GM19452 (cell line): Measurements from ENCODE around the gene DMPK.

ENCODE experiments used
- ATAC-seq: cut with Tn5 transposase; IDR thresholded peaks from one replicate; pipeline ENCODE4 v1.9.1; 2021; ENCODE audit not compliant: unreplicated experiment

Gene DMPK

DNA sequence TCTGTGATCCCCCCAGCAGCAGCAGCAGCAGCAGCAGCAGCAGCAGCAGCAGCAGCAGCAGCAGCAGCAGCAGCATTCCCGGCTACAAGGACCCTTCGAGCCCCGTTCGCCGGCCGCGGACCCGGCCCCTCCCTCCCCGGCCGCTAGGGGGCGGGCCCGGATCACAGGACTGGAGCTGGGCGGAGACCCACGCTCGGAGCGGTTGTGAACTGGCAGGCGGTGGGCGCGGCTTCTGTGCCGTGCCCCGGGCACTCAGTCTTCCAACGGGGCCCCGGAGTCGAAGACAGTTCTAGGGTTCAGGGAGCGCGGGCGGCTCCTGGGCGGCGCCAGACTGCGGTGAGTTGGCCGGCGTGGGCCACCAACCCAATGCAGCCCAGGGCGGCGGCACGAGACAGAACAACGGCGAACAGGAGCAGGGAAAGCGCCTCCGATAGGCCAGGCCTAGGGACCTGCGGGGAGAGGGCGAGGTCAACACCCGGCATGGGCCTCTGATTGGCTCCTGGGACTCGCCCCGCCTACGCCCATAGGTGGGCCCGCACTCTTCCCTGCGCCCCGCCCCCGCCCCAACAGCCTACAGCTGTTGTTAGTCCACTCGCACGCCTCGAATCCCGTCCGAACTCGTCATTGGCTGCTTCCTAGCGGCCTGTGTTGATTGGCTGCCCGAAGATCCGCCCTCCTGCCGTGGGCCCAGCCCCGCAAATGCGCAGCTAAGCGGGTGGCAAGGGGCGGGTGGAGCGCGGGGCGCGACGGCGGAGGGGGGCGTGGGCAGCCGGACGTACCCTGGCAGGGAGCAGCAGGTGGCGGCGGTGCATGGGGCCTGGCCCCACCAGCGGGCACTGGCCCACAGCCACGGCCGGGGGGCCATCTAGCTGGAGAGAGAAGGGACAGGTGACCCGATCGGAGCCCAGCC is 11.8 kb downstream of the DMPK start:
- ATAC-seq: peak; percentile 50

DNA sequence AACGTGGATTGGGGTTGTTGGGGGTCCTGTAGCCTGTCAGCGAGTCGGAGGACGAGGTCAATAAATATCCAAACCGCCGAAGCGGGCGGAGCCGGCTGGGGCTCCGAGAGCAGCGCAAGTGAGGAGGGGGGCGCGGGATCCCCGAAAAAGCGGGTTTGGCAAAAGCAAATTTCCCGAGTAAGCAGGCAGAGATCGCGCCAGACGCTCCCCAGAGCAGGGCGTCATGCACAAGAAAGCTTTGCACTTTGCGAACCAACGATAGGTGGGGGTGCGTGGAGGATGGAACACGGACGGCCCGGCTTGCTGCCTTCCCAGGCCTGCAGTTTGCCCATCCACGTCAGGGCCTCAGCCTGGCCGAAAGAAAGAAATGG is 12.5 kb downstream of the DMPK start:
- ATAC-seq: no peak

DNA sequence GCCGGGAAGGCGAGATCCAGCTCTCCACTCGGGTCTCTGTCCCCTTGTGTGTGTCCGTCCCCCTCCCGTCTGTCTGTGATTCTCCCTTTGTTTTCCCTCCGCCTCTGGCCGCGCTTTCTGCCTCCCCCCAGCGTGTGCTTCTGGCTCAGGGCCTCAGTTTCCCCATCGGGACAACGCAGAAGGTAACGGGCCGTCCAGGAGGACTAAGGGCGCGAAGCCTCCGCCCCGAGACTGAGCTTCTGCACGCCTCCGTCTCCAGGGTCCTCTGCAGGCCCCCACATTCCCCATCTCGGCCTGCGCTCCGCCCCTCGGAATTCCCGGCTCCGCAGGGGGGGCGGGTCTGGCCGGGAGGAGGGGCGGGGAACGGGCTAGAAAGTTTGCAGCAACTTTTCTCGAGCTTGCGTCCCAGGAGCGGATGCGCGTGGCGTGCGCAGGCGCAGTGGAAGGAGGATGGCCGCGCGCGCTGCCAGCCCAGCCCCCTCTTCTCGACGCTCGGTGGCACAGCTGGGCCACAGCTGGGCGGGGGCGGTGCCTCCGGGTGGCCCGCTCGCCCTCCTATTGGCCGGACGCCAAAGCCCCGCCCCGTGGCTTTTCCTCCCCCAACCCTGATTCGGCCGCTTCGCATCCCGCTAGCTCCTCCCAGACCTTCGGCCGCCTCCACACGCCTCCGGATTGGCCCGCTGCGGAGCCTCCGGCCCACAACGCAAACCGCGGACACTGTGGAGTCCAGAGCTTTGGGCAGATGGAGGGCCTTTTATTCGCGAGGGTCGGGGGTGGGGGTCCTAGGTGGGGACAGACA is 13.1 kb downstream of the DMPK start, which contains the start of gene SIX5:
Gene SIX5 (minus strand): TSS at position 269 of the 799 bp plus-strand sequence. CDS start 408 bp downstream, outside the sequence.
- ATAC-seq: peak; percentile 52

DNA sequence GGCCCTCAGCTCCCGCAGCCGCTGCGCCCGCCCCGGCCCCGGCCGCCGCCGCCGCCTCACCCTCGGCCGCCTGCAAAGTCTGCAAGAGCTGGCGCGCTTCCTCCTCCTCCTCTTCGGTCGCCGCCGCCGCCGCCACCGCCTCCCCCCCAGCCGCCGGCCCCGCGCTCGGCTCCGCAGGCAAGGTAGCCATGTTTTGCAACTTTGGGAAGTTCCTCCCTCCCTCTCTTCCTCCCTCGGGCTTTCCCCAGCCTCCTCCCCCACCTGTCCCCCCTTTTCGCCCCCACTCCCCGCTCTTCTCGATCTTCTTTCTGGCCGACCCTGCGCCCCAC is 13.7 kb downstream of the DMPK start:
- no peak for ATAC-seq

DNA sequence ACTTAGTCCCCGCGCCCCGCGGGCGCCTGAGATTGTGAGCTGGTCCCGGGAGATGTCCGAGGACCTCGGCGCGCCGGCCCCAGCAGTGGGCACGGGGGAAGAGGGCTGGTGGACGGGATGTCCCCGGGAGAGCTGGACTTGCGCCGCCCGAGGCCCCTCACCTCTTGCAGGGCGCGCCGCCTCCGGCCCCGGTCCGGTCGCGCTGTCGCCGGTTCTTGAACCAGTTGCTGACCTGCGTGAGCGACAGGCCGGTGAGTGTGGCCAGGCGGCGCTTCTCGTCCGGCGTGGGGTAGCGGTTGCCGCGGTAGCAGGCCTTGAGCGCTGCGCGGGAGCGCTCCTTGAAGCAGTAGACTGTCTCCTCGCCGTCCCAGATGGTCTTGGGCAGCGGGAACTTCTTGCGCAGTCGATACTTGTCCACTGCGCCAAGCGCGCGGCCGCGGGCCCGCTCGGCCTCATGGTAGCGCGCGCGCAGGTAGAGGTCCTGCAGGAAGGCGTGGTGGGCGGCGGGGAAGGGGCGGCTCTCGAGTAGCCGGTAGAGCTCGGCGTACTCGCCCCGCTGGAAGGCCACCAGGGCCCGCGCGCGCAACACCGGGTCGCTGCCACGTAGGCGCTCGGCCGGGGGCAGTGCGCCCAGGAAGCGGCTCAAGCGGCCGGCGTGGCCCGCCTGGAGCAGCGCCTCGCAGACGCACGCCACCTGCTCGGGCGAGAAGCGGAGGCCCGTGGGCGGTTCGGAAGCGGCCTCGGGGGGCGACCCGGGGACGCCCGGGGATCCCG is 14.2 kb downstream of the DMPK start:
- ATAC-seq: no peak

DNA sequence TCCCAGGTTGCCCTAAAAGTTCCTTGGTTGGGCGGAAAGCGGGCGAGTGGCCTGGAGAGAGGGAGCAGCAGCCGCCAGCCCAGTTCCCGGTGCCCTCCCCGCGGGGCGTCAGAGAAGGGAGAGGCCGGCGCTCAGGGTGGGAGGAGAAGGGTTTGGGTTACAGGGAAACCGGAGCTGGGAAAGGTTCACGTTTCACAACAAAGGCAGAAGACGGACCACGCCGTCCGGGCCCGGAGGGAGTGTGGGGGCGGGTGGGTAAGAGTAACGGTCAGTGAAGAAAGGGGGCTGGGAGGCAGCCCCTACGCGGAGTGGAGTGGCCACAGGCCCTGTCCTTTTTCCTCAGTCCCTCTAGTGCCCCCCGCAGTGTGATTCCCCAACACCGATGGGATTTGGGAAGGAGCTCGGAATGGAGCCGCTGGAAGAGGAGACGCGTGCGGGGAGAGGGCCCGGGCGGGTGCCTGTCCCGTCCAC is 14.8 kb downstream of the DMPK start:
- ATAC-seq: no peak

DNA sequence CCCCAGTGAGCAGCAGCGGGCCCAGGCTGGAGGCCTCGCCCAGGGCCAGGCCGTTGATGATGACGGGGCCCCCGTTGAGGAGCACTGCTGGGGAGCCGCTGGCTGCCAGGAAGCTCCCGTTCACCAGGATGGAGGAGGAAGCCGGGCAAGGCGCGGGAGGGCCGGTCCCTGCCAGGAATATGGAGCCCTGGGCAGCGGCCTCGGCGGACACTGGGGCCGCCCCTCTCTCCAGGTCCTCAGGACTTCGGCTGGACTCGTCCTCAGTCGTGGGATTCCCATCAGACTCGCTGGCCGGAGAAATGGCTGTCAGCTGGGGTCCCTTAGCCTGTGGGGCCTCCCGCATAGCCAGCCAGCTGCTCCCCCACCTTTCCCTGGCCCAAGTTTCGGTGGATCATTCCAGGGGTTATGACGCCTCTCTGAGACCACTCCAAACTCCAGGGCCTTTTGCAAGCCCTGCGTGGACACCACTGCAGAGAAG is 15.4 kb downstream of the DMPK start:
- ATAC-seq: no peak

DNA sequence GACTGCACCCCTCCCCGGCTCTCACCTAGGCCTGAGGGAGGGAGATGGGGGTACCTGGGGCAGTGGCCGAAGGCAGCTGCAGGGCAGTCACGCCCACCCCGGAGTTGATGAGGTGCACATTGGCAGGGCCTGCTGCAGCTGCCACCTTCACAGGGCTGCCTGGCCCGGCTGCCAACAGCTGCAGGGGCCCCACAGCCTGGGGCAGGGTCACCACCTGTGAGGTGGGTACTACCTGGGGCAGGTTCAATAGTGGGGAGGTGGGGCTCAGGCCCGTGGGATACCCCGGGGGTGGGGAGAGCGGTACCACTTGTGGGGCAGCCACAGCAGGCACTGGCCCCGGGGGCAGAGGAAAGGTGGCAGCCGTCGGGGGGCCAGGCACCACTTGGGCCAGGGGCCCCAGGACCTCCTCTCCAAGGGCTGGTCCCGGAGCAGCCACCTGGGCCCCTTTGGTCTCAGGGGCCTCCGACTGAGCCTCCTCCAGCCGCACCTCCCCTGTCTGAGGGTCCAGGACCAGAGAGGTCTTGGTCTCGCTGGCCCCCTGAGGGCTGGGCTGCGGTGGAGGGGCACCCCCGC is 15.9 kb downstream of the DMPK start:
- ATAC-seq: no peak

DNA sequence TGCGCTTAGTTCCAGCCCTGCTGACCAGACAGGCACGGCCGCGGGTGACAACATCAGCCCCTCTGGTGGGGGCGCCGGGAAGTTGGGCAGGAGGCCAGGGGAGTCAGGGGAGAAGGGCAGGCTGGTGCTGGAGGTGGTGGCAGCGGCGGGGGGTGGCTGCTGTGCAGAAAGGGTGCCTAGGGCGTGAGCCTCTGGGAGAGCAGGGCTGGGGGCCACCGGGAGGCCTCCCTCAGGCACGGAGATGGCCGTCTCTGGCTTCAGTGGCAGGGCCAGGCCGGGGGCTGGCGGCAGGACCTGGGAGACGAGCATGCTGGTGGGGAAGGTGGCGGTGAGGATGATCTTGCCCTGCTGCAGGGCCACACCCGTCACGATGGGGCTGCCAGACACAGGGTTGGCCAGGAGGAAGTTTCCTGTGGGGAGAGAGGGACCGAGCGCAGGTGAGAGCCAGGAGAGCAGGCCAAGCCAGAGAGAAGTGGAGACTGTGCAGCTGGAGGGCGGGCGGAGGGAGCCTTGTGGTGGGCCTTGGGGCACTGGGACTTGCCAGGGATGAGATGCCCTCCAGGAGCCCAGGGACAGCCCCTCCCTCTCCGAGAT is 16.5 kb downstream of the DMPK start:
- no peak for ATAC-seq

DNA sequence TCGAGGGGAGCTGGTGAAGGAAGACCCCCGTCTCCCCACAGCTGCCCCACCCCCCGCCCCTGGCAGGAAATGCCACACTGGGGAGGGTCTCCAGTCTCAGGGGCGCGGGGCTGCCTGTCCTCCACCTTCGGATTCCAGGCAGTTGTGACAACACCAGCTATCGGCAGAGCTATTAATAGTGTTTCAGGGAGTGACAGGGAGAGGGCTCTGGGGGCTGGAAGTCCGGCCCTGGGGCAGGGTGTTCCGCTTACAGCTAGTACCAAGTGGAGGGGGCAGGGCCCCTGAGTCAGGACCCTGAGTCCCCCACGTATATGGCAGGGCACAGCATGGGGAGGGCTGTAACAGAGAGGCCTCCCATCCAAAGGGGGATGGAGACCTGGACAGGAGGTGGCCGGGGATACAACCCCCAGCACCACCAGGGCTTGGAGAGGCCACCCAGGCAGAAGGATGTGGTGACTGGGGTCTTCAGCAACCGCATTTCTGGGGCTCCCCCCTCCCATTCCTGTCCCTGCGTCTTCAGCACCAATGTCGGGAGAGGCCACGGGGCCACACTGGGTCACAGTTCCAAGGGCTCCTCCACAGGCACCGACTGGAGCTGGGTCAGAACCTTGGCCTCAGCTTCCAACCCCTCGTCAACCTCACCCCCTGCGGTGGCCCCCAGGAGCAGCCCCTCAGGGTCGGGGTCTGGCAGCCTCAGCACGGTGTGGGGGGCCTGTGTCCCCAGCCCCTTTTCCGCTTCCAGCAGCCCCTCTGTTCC is 17.2 kb downstream of the DMPK start:
- ATAC-seq: no peak

DNA sequence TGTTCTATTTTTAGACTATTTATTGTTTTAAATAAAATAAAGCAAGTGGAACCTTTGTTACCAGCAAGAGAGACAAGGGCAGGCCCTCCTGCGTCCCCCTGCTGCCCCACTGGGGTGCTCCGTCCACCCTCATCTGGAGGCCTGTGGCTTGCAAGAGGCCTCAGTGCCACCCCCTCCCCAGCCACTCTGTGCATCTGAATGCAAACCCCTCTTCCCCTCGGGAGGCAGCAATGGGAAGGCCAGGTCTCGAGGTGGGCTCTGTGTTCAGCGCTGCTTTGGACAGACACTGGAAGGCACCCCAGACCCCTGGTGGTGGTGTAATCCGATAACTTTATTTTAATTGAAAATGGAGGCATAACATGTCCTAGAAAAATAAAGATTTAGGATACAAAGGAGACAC is 17.8 kb downstream of the DMPK start:
- no peak for ATAC-seq

DNA sequence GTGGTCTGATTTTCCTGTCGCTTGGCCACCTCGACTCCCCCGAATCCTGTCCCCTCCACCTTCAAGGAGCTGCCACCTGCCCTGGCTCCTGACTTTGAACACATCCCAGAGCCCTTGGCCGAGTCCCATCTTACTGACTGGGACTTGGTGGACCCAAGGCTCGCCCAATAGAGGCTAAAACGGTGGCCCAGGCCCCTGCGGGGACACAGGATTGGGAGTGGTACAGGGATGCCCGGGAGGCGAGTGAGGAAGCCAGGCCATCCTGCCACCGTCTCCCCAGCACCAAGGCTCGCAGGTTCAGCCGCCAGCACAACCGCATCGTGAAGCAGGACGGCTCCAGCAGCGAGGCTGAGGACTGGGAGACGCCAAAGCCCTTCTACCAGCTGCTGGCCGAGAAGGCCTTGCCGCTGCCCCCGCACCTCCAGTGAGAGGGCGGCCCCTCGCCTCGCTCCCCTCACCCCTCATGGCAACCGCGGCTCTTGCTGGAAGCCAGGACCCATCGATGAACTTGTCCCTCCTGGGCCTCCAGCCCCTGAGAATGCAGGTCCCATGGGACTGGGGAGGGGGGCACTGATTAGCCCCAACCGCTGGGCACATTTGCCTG is 18.5 kb downstream of the DMPK start:
- ATAC-seq: no peak

DNA sequence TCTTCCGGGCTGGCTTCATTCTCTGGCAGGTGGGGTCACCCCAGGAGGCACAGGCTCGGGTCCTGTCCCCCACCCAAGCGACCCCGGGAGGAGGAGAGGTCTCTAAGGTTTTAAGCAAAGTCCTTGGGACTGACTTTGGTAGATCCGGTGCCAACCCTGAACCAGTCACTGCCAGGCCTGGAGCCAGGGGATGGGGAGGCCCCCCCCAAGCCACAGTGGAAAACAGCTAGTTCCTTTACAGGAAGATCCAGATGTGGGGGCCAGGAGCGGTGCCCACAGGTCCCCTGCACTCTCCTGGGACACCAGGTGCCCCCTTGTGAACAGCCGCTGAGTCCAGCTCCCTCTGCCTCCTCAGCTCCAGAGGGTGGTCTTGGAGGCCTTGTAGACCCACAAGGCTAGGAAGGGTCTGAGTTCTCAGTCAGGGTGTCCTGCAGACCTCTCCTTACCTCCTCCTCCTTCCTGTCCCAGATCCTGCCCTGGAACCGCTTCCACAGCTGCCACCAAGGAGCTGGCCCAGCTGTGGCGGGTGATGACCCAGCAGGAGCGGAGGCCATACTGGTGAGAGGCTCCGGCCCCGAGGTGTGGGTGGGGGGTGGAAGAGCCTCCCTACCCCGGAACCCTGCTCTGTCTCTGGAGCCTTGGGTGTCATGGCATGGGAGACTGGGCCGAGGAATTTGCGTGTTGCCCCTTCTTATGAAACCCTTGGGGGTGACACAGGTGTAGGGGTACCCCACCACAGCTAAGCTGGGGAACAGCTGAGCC is 19.2 kb downstream of the DMPK start:
- no peak for ATAC-seq

DNA sequence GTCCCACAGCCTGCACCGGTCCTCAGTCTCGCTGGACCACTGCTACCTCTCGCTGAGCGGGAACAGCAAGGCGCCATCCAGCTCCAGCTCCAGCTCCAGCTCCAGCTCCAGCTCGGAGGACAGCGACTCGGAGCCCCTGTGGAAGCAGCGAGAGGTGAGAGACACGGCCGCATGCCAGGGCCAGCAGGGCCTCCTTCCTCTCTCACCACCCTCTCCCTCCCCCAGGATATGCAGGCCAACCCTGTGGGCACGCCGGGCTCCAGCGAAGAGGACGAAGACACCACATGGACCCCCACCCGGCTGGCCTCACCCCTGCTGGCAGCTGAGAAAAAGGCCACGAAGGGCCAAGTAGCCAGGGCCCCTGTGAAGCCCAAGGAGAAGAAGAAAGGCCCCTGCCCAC is 20.6 kb downstream of the DMPK start:
- no peak for ATAC-seq

DNA sequence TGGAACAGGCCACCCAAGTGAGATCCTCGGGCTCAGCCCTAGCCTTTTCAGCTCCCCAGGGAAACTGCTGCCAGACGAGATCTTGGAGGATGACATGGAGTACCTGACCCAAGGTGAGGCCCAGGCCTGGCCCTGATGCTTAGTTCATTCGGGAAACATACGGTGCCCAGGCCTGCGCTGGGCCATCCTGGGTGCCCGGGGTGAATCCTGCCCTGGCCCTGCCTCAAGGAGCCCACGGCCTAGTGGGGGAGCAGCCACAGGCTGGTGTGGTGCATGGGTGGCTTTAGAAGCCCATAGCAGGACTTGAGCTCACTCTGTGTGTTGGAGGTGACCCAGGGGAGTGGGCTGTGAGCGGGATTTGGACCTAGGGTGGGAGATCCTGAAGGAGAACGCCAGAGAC is 23.4 kb downstream of the DMPK start:
- ATAC-seq: no peak

DNA sequence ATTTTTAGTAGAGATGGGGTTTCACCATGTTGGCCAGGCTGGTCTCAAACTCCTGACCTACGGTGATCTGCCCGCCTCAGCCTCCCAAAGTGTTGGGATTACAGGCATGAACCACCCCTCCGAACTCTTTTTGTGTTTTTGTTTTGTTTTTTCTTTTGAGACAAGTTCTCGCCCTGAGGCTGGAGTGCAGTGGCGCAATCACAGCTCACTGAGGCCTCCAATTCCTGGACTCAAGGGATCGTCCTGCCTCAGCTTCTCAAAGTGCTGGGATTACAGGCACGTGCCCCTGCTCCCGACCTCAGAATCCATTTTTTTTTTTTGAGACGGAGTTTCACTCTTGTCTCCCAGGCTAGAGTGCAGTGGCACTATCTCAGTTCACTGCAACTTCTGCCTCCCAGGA is 24.6 kb downstream of the DMPK start:
- no peak for ATAC-seq

DNA sequence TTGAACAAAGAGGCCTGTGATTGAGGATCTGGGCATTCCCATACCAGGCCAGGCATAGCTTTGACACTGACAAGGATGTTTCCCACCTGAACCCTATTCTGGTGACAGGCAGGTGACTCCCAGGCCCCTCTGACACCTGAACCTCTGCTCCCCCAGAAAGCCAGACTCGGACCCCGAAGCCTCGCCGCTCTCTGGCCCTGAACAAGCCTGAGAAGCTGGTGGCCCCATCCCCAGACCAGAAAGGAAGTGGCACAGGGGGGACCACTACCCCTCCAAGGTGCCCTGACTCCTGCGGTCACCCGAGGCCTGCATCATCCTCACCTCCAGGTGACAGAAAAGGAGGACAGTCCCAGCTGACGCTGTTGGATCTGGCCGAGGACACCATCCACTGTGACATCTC is 28.0 kb downstream of the DMPK start:
- ATAC-seq: no peak

DNA sequence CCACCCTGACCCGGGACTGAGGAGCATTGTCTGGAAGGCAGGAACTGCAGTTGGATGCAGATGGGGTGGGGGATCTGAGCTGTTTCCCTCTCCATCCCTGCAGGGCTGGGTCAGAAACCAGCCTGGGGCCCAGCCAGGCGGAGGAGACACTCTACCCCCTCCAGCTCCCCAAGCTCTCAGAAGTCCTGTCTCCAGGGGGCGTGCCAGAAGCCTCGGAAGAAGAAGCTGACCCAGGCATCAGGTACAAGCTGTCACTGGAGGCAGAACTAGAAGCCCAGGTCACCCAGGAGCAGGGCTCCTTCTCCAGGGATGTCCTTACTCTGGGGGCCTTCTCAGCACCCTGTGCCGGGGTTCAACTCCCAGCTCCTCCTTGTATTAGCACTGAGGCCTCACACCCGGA is 28.7 kb downstream of the DMPK start:
- ATAC-seq: no peak

DNA sequence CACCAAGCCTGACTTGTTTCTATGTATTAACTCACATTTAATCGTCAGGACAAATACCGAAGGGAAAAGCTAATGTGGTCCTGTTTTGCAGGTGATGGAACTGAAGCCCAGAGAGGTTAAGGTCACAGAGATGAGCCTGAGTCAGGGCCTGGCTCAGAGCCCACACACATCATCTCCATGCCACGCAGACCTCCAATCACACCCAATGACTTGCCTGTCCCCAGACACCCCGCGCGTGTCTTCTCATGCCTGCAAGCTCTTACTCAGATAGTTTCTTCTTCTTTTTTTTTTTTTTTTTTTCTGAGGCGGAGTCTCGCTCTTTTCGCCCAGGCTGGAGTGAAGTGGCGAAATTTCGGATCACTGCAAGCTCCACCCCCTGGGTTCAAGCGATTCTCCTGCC is 29.7 kb downstream of the DMPK start:
- ATAC-seq: no peak
